Liver (tissue), 9 donors: Measurements from ENCODE around the gene ZNF296. TPM values are rescaled to one million over a fixed set of nuclear protein-coding genes. Genes with fewer than 3 reads are reported as not detected.

Source experiments
- DNase-seq: peaks from one replicate; pipeline ENCODE4 v3.0.0-alpha.2; 2017; ENCODE audit warnings: low spot score
- H3K27ac ChIP-seq, 2 donors: one replicate each; pipeline ENCODE4 v1.7.0; 2013; ENCODE audit warnings: inconsistent platforms in 2 of 2, low read length in 2 of 2, control low read depth in 1 of 2, low read depth in 1 of 2, mild to moderate bottlenecking in 1 of 2
- H3K27me3 ChIP-seq, 4 donors: one replicate each; pipeline versions ENCODE4 v1.6.1 to v1.7.0; 2013; ENCODE audit warnings: low read length in 3 of 4, inconsistent platforms in 1 of 4, mild to moderate bottlenecking in 1 of 4, moderate library complexity in 1 of 4; ENCODE audit not compliant: control insufficient read depth in 4 of 4, insufficient read depth in 4 of 4
- H3K36me3 ChIP-seq, 4 donors: one replicate each; pipeline versions ENCODE4 v1.6.1 to v1.7.0; 2013; ENCODE audit warnings: low read length in 3 of 4, mild to moderate bottlenecking in 3 of 4, low read depth in 1 of 4, moderate library complexity in 1 of 4; ENCODE audit not compliant: control insufficient read depth in 4 of 4, insufficient read depth in 3 of 4
- H3K4me1 ChIP-seq, 4 donors: one replicate each; pipeline versions ENCODE4 v1.6.1 to v1.7.0; 2013; ENCODE audit warnings: low read length in 3 of 4, mild to moderate bottlenecking in 3 of 4, moderate library complexity in 1 of 4; ENCODE audit not compliant: control insufficient read depth in 4 of 4, insufficient read depth in 4 of 4
- H3K4me3 ChIP-seq, 3 donors: one replicate each; pipeline versions ENCODE4 v1.6.1 to v1.7.0; 2013; ENCODE audit warnings: low read length in 3 of 3, control low read depth in 1 of 3, low read depth in 1 of 3, mild to moderate bottlenecking in 1 of 3
- H3K9ac ChIP-seq, 2 donors: one replicate each; pipeline ENCODE4 v1.7.0; 2013; ENCODE audit warnings: low read length in 2 of 2, mild to moderate bottlenecking in 2 of 2, moderate library complexity in 2 of 2, control low read depth in 1 of 2, low read depth in 1 of 2
- H3K9me3 ChIP-seq, 4 donors: one replicate each; pipeline versions ENCODE4 v1.6.1 to v1.7.0; 2013; ENCODE audit warnings: low read length in 3 of 4; ENCODE audit not compliant: control insufficient read depth in 4 of 4
- EGR1 ChIP-seq, 2 donors: IDR thresholded peaks; 2 replicates each; pipeline ENCODE4 v1.6.1; 2016 to 2018; ENCODE audit warnings: antibody characterized with exemption in 2 of 2, low read depth in 2 of 2
- FOXA1 ChIP-seq: IDR thresholded peaks from 2 replicates; pipeline ENCODE4 v1.6.1; 2016; ENCODE audit warnings: antibody characterized with exemption
- GABPA ChIP-seq, 2 donors: IDR thresholded peaks in 1 of 2; conservative IDR thresholded peaks in 1 of 2; 2 replicates each; pipeline ENCODE4 v1.6.1; 2016; ENCODE audit warnings: antibody characterized with exemption in 2 of 2, mild to moderate bottlenecking in 1 of 2, moderate library complexity in 1 of 2
- HNF4A ChIP-seq, 2 donors: conservative IDR thresholded peaks; 2 replicates each; pipeline ENCODE4 v1.6.1; 2016; ENCODE audit warnings: antibody characterized with exemption in 2 of 2, mild to moderate bottlenecking in 2 of 2
- HNF4G ChIP-seq: IDR thresholded peaks from 2 replicates; pipeline ENCODE4 v1.6.1; 2016; ENCODE audit warnings: antibody characterized with exemption
- JUND ChIP-seq, 2 donors: IDR thresholded peaks; 2 replicates each; pipeline ENCODE4 v1.6.1; 2016; ENCODE audit warnings: antibody characterized with exemption in 2 of 2
- RAD21 ChIP-seq, 2 donors: IDR thresholded peaks; 2 replicates each; pipeline ENCODE4 v1.6.1; 2016; ENCODE audit warnings: antibody characterized with exemption in 2 of 2, mild to moderate bottlenecking in 2 of 2
- RXRA ChIP-seq, 2 donors: IDR thresholded peaks; 2 replicates each; pipeline ENCODE4 v1.6.1; 2017 to 2018; ENCODE audit warnings: antibody characterized with exemption in 2 of 2, mild to moderate bottlenecking in 1 of 2
- SP1 ChIP-seq: IDR thresholded peaks from 2 replicates; pipeline ENCODE4 v1.6.1; 2018; ENCODE audit warnings: antibody characterized with exemption, mild to moderate bottlenecking
- TAF1 ChIP-seq: conservative IDR thresholded peaks from 2 replicates; pipeline ENCODE4 v1.6.1; 2016; ENCODE audit warnings: antibody characterized with exemption, mild to moderate bottlenecking
- YY1 ChIP-seq: IDR thresholded peaks from 2 replicates; pipeline ENCODE4 v1.6.1; 2016; ENCODE audit warnings: antibody characterized with exemption, mild to moderate bottlenecking
- WGBS: extraction: QIAGEN DNeasy Blood & Tissue Kit; methylation state at CpG from one replicate; pipeline ENCODE4 v1.1.7; 2013; 5-methylcytosine and 5-hydroxymethylcytosine counted together
- polyA plus RNA-seq, 2 donors: library from polyadenylated mRNA; stranded (reverse) in 1 of 2; unstranded in 1 of 2; fragments of 200-250 nt in 1 of 2; fragments of >200 nt in 1 of 2; fragmentation: Nextera tagmentation in 1 of 2; extraction: Ambion mirVana in 1 of 2; gene quantifications; one replicate each; pipeline versions ENCODE4 v1.2.1 to v1.2.3, GENCODE V29; 2013 to 2015
- total RNA-seq, 2 donors: library from RNA; depleted of rRNA; stranded (reverse); fragments of >200 nt; gene quantifications; one replicate each; pipeline ENCODE4 v1.2.3, GENCODE V29; 2014
- TF ChIP-seq, protein P1 (sequence below): IDR thresholded peaks from 2 replicates; pipeline ENCODE4 v1.6.1; 2016; ENCODE audit warnings: antibody characterized with exemption
- TF ChIP-seq, protein P2 (sequence below): IDR thresholded peaks from 2 replicates; pipeline ENCODE4 v1.6.1; 2016; ENCODE audit warnings: antibody characterized with exemption, mild to moderate bottlenecking
- TF ChIP-seq, protein P3 (sequence below): IDR thresholded peaks from 2 replicates; pipeline ENCODE4 v1.6.1; 2016; ENCODE audit warnings: antibody characterized with exemption
- TF ChIP-seq, protein P4 (sequence below): fragments of 150-350 bp; IDR thresholded peaks from 2 replicates; pipeline ENCODE4 v1.5.1; 2017; ENCODE audit warnings: improper control_type of control experiment, low read depth, low read length; ENCODE audit not compliant: missing input control
- TF ChIP-seq, protein P5 (sequence below): IDR thresholded peaks from 2 replicates; pipeline ENCODE4 v1.6.1; 2016; ENCODE audit warnings: antibody characterized with exemption
- donor health status: healthy.
- donor health status: healthy.
- donor health status: healthy.
- donor health status: healthy.
- donor health status: healthy.

Gene ZNF296
- total and polyA plus RNA-seq, 4 donors: 0.16 to 0.42 (median 0.17) TPM; not detected in 1

DNA sequence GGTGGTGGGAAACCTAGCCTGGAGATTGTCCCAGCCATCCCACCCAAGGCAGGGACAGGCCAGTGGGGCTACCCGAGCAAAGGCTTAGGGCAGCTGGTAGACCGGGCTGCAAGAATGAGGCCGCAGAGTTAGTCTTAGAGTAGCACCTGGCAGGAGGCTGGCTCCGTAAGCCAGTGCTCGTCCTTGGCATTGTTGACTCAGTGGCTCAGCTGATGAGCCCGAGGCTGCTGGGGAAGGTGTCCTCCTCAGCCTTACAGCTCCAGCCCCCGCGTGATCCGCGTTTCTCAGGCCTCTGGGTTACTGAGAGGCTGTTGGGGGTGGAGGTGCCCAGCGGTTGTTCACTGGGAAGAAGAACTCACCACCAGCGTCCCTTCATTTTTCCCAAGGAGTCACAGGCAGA lies 41.4 kb upstream of the ZNF296 start:
- Histone ChIP-seq H3K27me3 (no peaks in the 10 kb centered on the region), H3K9ac (no peak overlapping the region), H3K4me1 (peaks cover 3 to 15% (median 7%) of the 10 kb centered on the region in 4 donors), H3K27ac (no peak overlapping the region), H3K9me3 (no peaks in the 10 kb centered on the region), H3K36me3 (no peaks in the 10 kb centered on the region), H3K4me3 (no peak overlapping the region)
- WGBS: 77% methylated on average over 12 of the region's 12 CpGs
- DNase-seq: no peak
- no peak for TF ChIP-seq JUND (IDR thresholded peaks at IDR 0.05)
- TF ChIP-seq RAD21 (IDR thresholded peaks at IDR 0.05): no peak
- no peak for TF ChIP-seq FOXA1
- TF ChIP-seq, protein P1, sequence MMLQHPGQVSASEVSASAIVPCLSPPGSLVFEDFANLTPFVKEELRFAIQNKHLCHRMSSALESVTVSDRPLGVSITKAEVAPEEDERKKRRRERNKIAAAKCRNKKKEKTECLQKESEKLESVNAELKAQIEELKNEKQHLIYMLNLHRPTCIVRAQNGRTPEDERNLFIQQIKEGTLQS: no peak

DNA sequence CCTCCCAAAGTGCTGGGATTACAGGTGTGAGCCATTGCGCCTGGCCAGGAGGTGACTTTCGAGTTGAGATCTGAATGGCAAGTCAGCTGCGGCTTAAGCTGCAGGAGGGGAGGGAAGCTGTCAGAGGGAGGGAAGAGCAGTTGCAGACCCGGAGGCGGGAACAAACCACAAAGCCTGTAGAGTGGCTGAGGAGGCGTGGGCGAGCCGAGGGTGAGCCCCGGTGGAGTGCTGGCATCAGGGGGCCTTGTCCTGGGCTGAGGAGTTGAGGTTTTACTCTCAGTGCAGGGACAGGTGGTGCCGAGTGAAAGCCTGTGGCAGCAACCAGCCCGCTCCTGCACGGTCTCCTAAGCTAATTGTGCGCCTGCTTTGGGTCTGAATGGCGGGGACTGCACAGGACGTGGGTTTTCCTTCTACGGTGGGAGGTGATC lies 40.9 kb upstream of the ZNF296 start:
- Histone ChIP-seq H3K27me3 (no peaks in the 10 kb centered on the region), H3K9ac (no peak overlapping the region), H3K4me1 (peaks cover 3 to 17% (median 7%) of the 10 kb centered on the region in 4 donors), H3K36me3 (no peaks in the 10 kb centered on the region), H3K9me3 (no peaks in the 10 kb centered on the region), H3K4me3 (no peak overlapping the region), H3K27ac (no peak overlapping the region)
- DNase-seq: no peak
- TF ChIP-seq EGR1 (IDR thresholded peaks at IDR 0.05; ENCODE audit: low read depth in 2 of 2): no peak
- TF ChIP-seq, protein P2, sequence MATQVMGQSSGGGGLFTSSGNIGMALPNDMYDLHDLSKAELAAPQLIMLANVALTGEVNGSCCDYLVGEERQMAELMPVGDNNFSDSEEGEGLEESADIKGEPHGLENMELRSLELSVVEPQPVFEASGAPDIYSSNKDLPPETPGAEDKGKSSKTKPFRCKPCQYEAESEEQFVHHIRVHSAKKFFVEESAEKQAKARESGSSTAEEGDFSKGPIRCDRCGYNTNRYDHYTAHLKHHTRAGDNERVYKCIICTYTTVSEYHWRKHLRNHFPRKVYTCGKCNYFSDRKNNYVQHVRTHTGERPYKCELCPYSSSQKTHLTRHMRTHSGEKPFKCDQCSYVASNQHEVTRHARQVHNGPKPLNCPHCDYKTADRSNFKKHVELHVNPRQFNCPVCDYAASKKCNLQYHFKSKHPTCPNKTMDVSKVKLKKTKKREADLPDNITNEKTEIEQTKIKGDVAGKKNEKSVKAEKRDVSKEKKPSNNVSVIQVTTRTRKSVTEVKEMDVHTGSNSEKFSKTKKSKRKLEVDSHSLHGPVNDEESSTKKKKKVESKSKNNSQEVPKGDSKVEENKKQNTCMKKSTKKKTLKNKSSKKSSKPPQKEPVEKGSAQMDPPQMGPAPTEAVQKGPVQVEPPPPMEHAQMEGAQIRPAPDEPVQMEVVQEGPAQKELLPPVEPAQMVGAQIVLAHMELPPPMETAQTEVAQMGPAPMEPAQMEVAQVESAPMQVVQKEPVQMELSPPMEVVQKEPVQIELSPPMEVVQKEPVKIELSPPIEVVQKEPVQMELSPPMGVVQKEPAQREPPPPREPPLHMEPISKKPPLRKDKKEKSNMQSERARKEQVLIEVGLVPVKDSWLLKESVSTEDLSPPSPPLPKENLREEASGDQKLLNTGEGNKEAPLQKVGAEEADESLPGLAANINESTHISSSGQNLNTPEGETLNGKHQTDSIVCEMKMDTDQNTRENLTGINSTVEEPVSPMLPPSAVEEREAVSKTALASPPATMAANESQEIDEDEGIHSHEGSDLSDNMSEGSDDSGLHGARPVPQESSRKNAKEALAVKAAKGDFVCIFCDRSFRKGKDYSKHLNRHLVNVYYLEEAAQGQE: no peak
- TF ChIP-seq, protein P3, sequence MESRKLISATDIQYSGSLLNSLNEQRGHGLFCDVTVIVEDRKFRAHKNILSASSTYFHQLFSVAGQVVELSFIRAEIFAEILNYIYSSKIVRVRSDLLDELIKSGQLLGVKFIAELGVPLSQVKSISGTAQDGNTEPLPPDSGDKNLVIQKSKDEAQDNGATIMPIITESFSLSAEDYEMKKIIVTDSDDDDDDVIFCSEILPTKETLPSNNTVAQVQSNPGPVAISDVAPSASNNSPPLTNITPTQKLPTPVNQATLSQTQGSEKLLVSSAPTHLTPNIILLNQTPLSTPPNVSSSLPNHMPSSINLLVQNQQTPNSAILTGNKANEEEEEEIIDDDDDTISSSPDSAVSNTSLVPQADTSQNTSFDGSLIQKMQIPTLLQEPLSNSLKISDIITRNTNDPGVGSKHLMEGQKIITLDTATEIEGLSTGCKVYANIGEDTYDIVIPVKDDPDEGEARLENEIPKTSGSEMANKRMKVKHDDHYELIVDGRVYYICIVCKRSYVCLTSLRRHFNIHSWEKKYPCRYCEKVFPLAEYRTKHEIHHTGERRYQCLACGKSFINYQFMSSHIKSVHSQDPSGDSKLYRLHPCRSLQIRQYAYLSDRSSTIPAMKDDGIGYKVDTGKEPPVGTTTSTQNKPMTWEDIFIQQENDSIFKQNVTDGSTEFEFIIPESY: no peak
- TF ChIP-seq, protein P4, sequence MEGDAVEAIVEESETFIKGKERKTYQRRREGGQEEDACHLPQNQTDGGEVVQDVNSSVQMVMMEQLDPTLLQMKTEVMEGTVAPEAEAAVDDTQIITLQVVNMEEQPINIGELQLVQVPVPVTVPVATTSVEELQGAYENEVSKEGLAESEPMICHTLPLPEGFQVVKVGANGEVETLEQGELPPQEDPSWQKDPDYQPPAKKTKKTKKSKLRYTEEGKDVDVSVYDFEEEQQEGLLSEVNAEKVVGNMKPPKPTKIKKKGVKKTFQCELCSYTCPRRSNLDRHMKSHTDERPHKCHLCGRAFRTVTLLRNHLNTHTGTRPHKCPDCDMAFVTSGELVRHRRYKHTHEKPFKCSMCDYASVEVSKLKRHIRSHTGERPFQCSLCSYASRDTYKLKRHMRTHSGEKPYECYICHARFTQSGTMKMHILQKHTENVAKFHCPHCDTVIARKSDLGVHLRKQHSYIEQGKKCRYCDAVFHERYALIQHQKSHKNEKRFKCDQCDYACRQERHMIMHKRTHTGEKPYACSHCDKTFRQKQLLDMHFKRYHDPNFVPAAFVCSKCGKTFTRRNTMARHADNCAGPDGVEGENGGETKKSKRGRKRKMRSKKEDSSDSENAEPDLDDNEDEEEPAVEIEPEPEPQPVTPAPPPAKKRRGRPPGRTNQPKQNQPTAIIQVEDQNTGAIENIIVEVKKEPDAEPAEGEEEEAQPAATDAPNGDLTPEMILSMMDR: no peak
- no peak for TF ChIP-seq RAD21 (IDR thresholded peaks at IDR 0.05)
- TF ChIP-seq HNF4G: no peak
- TF ChIP-seq GABPA (IDR thresholded peaks at IDR 0.05 in 1 of 2, conservative IDR thresholded peaks at IDR 0.05 in 1 of 2): no peak
- TF ChIP-seq HNF4A (conservative IDR thresholded peaks at IDR 0.05): no peak
- TF ChIP-seq TAF1: no peak
- TF ChIP-seq, protein P5, sequence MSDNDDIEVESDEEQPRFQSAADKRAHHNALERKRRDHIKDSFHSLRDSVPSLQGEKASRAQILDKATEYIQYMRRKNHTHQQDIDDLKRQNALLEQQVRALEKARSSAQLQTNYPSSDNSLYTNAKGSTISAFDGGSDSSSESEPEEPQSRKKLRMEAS: no peak
- no peak for TF ChIP-seq RXRA (IDR thresholded peaks at IDR 0.05)
- TF ChIP-seq FOXA1: no peak
- no peak for TF ChIP-seq SP1
- TF ChIP-seq YY1: no peak
- TF ChIP-seq, protein P1: no peak
- no peak for TF ChIP-seq JUND (IDR thresholded peaks at IDR 0.05)
- 72% methylated on average over 16 of the region's 16 CpGs for WGBS
